Astrocyte of the spinal cord (primary cell): ENCODE results near the gene GLB1L2.

Source experiments
- DNase-seq: peaks from one replicate; pipeline ENCODE4 v3.0.0; 2011; ENCODE audit warnings: low read depth, low spot score
- H3K4me3 ChIP-seq: 2 replicates; pipeline ENCODE4 v1.5.1; 2011; ENCODE audit warnings: low read depth, mild to moderate bottlenecking, low read length, moderate library complexity
- in situ Hi-C: cut with HindIII; loops from 2 replicates; pipeline ENCODE4 v1.10.0; 2017; ENCODE audit warnings: low sequenced_read_pairs
- TF ChIP-seq, protein P1 (sequence below): IDR thresholded peaks from 2 replicates; pipeline ENCODE4 v1.5.1; 2012; ENCODE audit warnings: low read depth, mild to moderate bottlenecking, low read length, inconsistent platforms

GLB1L2 gene

GRCh38 chr11:134410766-134411165 lies 79.0 kb downstream of the GLB1L2 start:
- no peak for DNase-seq
- TF ChIP-seq, protein P1, sequence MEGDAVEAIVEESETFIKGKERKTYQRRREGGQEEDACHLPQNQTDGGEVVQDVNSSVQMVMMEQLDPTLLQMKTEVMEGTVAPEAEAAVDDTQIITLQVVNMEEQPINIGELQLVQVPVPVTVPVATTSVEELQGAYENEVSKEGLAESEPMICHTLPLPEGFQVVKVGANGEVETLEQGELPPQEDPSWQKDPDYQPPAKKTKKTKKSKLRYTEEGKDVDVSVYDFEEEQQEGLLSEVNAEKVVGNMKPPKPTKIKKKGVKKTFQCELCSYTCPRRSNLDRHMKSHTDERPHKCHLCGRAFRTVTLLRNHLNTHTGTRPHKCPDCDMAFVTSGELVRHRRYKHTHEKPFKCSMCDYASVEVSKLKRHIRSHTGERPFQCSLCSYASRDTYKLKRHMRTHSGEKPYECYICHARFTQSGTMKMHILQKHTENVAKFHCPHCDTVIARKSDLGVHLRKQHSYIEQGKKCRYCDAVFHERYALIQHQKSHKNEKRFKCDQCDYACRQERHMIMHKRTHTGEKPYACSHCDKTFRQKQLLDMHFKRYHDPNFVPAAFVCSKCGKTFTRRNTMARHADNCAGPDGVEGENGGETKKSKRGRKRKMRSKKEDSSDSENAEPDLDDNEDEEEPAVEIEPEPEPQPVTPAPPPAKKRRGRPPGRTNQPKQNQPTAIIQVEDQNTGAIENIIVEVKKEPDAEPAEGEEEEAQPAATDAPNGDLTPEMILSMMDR = no peak
- H3K4me3 ChIP-seq = no peak overlapping the region
- in situ Hi-C loops = no loop called here

GRCh38 chr11:134412203-134413042 lies 80.6 kb downstream of the GLB1L2 start, which contains the start of gene B3GAT1:
Gene B3GAT1, minus strand, starts transcription at chr11:134412242. Its CDS starts 24,583 bp downstream, at chr11:134387659.
- TF ChIP-seq, protein P1 = no peak
- DNase-seq = no peak
- no peak within 1 kb of the TSS for H3K4me3 ChIP-seq
- in situ Hi-C loops = no loop called here

- DNase-seq = no peak
- in situ Hi-C loops = no loop called here
- H3K4me3 ChIP-seq = no peak overlapping the region
- TF ChIP-seq, protein P1 = no peak
These were observed 81.4 kb downstream of the GLB1L2 start for GRCh38 chr11:134413043-134413825.

GRCh38 chr11:134413826-134414731 lies 82.3 kb downstream of the GLB1L2 start:
- DNase-seq = no peak
- no peak overlapping the region for H3K4me3 ChIP-seq
- in situ Hi-C loops = no loop called here
- TF ChIP-seq, protein P1 = no peak

- no peak for DNase-seq
- in situ Hi-C loops = no loop called here
These were observed 83.3 kb downstream of the GLB1L2 start for GRCh38 chr11:134414766-134415765.

More at GRCh38 chr11:134414766-134415765, 83.3 kb downstream of the GLB1L2 start:
- TF ChIP-seq, protein P1 = no peak
- no peak overlapping the region for H3K4me3 ChIP-seq
